GM12875 (cell line): Measurements from ENCODE around the gene PSMG4.

ENCODE experiments used
- H3K4me3 ChIP-seq: one replicate; pipeline ENCODE4 v1.5.1; 2011; ENCODE audit warnings: low read depth, low read length, control low read depth
- TF ChIP-seq, protein P1 (sequence below): IDR thresholded peaks from 2 replicates; pipeline ENCODE4 v1.5.1; 2011; ENCODE audit warnings: low read depth, mild to moderate bottlenecking, control low read depth, inconsistent platforms, low read length, moderate library complexity, borderline replicate concordance; ENCODE audit not compliant: insufficient read depth

PSMG4 gene

DNA sequence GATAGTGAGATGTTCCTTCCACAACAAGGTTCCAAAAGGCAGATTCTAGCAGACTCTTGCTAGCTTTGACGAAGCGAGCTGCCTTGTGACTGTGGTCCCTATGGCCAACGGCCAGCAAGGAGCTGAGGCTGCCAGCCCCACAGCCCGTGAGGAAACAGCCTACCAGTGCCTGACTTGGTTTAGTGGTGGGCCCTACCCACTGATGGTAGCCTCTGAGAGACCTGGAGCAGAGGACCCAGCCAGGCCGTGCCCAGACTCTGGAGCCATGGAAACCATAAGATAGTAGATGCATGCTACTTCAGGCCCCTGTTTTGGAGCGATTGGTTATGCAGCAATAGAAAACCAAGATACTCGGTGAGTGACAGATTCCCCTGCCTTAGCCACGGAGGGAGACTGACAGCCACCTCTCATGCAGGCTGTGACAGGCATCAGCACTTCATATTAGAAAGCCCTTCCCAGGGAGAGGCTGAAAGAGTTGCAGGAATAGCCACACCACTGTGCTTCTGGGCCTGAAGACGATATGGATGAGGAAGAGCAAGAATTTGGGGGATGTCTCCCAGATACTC is 19.2 kb downstream of the PSMG4 start:
- TF ChIP-seq, protein P1, sequence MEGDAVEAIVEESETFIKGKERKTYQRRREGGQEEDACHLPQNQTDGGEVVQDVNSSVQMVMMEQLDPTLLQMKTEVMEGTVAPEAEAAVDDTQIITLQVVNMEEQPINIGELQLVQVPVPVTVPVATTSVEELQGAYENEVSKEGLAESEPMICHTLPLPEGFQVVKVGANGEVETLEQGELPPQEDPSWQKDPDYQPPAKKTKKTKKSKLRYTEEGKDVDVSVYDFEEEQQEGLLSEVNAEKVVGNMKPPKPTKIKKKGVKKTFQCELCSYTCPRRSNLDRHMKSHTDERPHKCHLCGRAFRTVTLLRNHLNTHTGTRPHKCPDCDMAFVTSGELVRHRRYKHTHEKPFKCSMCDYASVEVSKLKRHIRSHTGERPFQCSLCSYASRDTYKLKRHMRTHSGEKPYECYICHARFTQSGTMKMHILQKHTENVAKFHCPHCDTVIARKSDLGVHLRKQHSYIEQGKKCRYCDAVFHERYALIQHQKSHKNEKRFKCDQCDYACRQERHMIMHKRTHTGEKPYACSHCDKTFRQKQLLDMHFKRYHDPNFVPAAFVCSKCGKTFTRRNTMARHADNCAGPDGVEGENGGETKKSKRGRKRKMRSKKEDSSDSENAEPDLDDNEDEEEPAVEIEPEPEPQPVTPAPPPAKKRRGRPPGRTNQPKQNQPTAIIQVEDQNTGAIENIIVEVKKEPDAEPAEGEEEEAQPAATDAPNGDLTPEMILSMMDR, result no peak
- H3K4me3 ChIP-seq, result no peak overlapping the region

- H3K4me3 ChIP-seq, result no peak overlapping the region
- TF ChIP-seq, protein P1, result no peak
Measured at GRCh38 chr6:3278691-3279090, 19.9 kb downstream of the PSMG4 start.

GRCh38 chr6:3280091-3280490 is 21.3 kb downstream of the PSMG4 start:
- H3K4me3 ChIP-seq, result no peak overlapping the region
- TF ChIP-seq, protein P1, result no peak

- TF ChIP-seq, protein P1, result no peak
Measured at GRCh38 chr6:3280866-3281465, 22.2 kb downstream of the PSMG4 start.

DNA sequence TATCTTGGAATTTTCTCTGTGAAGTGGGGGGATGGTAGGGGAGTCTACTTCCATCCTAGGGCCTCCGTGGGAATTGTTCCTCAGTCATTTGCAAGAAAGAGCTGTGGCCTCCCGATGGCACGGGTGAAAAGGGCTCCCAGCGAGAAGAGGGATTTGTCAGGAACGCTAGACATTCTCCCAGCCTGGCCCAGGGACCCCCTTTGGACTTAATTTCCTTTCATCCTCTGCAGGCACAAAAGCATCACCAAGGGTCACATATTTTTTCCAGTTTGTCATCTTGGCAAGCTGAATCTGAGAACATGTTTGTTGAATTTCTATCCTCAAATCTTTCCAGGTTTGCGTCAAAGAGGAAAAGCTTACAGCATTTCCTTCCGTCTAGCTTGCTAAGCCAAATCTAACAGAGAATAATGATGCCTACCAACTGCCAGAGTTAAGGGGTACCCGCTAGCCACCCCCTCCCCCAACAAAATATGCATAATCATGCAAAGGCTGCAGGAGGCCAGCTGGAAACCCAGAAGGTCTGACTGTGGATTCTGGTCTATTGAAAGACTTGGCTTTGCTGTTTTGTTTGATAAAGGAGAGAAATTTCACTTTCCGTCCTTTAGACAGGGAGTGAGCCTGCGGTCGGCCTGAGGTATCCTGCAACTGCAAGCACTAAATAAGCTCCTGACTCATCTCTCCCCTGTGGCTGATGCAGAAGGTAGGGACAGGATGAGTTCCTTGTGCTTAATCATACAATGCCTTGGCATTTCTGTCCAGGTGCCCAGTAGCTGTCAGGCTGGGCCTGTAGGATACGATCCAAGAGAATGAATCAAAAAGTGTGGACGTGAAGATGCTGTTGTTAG is 23.1 kb downstream of the PSMG4 start:
- TF ChIP-seq, protein P1, result no peak
- no peak overlapping the region for H3K4me3 ChIP-seq

More at GRCh38 chr6:3280866-3281465, 22.2 kb downstream of the PSMG4 start:
- H3K4me3 ChIP-seq, result no peak overlapping the region

DNA sequence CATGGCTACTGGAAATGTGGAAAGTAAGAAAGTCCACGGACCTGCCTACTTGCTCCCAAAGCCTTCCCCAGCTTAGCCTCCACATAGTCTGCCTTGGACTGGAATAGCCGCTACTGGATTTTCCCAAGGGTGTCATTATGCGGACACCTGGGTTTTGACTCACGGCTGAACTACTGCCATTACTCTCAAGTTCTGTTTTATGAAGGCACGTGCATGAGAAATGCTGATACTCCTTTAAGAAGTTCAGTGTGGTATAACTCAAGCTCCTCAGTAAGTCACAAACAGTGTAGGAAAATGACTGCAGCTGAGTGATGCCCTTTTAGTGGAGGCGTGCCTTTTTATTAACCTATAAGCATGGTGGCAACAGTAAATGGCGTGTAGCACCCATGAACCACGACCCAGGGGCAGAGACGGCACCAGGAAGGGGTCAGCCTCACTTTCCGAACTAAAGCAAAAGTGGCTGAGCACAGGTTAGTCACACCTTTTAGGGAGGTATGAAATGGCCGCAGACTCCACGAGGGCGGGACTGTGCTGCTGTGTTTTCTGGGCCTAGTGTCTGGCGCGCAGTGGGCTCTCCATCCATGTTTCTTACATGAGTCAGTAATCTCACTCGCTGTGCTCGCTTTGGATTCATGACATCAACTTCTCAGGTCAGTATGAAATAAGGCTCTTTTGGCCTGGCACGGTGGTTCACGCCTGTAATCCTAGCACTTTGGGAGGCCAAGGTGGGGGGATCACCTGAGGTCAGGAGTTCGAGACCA is 23.9 kb downstream of the PSMG4 start:
- TF ChIP-seq, protein P1, result no peak

More for the DNA sequence above, 23.9 kb downstream of the PSMG4 start:
- H3K4me3 ChIP-seq, result no peak overlapping the region
